Cardiac septum (tissue), 1 donor: ENCODE measurements around the gene DCUN1D2. TPM values are rescaled to one million over a fixed set of nuclear protein-coding genes. Genes with fewer than 3 reads are reported as not detected.
"Not testable (repeated sequence)": the region's sequence is repeated elsewhere in the genome, so short reads cannot be mapped to it uniquely, and the experiment has no call there.

ENCODE experiments used
- DNase-seq: peaks from one replicate; pipeline ENCODE4 v3.0.0-alpha.2; 2020; ENCODE audit warnings: low spot score
- intact Hi-C: fragments of 100-400 bp; cut with DNase I; formaldehyde crosslinking; loops from one replicate; pipeline ENCODE4 v1.14.0; 2022
- total RNA-seq: library from RNA; stranded (reverse); fragmentation: NEBNext Ultra II Directional; extraction: Animal tissue kit (Norgen Biotek cat#: 25700); gene quantifications from one replicate; pipeline ENCODE4 v1.2.1, GENCODE V29; 2021
- donor health status: DM: no; HTN: no; CAD: no.

Gene DCUN1D2
- total RNA-seq, 1 donor from 2014 or later: 134 TPM

DNA sequence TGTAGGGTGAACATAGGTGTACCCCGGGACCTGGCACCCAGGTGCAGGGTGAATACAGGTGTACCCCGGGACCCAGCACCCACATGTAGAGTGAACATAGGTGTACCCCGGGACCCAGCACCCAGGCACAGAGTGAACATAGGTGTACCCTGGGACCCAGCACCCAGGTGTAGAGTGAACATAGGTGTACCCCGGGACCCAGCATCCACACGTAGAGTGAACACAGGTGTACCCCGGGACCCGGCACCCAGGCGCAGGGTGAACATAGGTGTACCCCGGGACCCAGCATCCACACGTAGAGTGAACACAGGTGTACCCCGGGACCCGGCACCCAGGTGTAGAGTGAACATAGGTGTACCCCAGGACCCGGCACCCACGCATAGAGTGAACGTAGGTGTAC is 54.6 kb downstream of the DCUN1D2 start:
- intact Hi-C loops, DNase-seq: not testable (repeated sequence)

GRCh38 chr13:113433391-113433916 is 57.1 kb downstream of the DCUN1D2 start:
- no peak for DNase-seq
- intact Hi-C loops: no loop called here

DNA sequence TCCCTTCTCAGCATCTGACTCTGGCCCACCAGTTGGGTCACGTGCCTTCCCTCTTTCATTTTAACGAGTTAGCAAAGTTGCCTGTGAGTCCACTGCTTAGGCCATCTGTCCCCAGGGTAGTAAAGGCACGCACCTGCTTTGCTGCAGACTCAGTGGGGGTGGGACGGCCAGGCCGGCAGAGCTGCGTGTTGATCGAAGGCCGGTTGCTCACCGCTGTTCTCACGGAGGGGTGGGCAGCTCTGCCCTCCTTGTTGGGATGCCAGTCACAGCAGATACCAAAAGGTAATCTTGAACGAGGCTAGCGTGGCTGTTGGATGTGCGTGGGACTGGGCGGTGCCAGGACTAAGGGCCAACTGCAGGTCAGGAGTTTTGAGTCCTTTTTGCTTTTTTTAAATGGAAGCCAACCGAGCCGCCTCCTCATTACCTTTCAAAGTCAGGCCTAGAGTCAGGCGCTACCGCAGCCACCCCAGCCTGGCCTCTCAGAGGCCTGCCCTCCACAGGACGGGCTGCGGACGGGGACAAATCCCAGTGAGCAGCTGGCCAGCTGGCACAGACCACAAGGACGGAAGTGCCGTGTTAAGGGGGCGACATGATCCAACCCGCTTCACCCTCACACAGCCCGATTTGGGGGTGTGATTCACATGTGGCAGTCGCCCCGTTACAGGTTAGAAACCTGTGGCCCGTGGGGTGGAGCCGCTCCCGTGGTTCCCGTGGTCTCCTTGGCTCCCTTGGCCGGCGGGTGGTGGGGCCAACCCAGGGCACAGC is 57.8 kb downstream of the DCUN1D2 start:
- intact Hi-C loops: no loop called here
- no peak for DNase-seq

GRCh38 chr13:113431171-113431570 is 59.3 kb downstream of the DCUN1D2 start:
- no peak for DNase-seq
- intact Hi-C loops: no loop called here

DNA sequence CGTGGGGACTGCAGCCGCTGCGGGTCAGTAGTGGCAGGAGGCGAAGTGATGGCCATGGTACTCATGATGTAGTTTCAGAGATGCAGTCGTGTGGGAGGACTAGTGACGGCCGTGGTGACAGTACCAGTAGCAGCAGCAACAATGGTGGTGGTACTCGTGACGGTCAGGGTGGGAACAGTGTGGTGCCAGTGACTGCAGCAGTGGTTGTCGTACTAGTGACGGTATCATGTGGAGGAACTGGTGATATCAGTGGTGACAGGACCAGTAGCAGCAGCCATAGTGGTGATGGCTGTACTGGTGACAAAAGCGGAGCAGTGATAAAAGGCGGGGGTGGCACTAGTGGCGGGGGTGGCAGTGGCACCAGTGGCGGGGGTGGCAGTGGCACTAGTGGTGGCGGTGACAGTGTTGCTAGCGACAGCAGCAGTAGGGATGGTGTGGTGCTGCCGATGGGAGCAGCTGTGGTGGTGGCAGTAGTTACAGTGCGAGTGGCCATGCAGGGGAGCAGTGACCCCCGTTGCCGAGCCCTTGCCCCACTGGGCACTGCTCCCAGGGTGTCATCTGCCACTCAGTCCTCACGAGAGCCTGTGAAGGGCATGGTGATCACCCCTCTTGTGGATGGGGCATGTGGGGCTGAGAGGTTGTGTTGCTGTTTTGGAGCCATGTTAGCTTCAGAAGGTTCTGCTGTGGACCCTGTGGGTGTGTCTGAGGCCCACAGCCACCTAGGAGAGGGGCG is 60.0 kb downstream of the DCUN1D2 start:
- intact Hi-C loops: no loop called here

GRCh38 chr13:113429608-113429985 is 60.9 kb downstream of the DCUN1D2 start:
- DNase-seq: no peak
- intact Hi-C loops: no loop called here

More for the DNA sequence above, 60.0 kb downstream of the DCUN1D2 start:
- no peak for DNase-seq

DNA sequence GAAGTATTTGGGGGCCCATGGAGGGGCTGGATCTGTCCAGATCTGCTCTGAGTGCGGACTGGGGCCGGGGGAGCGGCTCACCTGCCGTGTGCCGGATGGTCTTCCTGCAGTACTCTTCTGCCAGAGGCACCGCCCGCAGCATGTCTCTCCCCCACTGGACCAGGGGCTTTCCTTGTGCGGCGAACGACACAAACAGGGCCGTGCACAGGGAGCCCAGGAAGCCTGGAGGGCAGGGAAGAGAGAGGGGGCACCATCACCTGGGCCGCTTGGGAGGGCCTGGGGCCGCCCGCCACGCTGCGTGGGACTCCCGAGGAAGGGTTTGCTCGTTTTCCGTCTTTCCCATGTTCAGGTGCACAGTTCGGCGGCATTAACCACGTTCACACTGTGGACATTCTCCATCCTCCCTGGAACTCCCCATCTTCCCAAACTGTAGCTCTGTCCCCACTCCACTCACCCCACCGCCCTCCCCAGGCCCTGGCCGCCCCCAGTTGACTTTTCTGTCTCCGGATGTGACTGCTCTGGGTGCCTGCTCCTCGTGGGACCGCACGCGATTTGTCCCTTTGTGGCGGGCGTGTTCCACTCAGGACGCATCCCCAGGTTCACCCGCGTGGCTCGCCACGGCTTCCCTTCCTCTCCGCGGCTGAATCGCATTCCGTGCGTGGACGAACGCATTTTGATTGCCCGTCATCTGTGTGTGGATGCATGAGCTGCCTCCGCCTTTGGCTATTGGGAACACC is 61.5 kb downstream of the DCUN1D2 start:
- intact Hi-C loops: no loop called here
- no peak for DNase-seq

DNA sequence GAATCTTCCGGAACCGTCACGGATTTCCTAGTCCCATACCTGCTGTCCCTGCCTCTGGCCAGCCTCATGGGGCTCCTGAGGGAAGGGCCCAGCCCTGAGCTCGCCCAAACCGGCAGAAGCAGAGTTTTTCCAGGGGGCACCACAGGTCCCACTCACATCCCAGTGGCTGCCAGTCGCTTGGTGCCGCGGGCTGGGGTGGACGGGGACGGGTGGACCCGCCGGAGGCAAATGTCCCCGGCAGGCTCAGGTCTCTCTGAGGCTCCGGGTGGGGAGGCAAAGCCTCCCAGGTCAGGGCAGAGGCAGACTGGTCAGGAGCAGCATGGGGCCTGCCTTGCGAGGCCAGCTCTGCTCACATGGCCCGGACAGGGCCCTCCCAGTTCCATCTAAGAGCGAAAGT is 62.0 kb downstream of the DCUN1D2 start:
- intact Hi-C loops: no loop called here
- DNase-seq: no peak

GRCh38 chr13:113427562-113428468 is 62.7 kb downstream of the DCUN1D2 start:
- DNase-seq: no peak
- intact Hi-C loops: no loop called here

DNA sequence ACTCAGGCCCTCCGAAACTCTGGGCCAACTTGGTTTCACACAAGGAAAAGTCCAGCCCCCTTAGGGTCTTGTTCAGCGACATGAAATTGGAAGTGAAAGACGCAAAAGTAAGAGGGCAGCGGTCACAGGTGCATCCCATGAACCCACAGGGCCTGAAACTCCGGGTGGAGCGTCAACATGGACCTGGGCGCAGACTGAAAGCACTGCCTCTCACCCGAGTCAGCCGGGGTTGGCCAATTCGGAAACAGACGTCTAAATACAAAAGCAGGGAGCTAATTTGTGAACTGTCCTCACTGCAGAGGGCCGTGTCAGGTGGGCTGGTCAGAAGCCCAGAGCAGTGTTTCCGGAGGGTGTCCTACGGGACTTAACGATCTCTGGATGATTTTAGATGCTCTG is 63.9 kb downstream of the DCUN1D2 start:
- DNase-seq: no peak
- intact Hi-C loops: no loop called here

DNA sequence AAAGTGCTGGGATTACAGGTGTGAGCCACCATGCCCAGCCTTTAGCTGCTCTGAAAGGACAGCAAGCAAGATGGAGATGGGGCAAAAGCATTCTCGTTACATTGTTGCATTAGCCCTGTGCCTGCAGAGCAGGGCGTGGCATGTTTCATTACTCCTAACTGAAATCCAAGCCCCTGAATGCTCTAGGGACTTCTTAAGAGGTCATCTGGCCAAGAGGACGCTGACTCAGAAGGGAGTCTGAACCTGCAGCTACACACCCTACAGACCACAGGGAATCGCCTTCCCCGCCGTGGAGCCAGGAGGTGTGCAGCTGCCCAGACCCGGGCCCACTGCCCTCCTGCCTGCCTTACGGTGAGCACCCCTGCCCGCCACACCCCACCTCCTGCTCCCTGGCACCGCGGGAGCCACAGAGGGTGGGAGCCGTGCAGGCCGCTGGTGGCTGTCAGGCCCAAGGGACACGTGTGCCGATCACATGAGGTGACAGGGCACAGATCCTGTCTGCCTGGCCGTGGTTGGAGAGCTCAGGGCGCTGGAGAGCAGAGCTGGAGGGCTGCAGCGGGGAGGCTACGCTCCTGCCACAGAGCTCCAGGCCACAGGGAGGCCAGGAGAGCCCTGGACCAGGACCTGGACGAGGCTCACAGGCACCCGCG is 64.4 kb downstream of the DCUN1D2 start:
- no peak for DNase-seq
- intact Hi-C loops: no loop called here

DNA sequence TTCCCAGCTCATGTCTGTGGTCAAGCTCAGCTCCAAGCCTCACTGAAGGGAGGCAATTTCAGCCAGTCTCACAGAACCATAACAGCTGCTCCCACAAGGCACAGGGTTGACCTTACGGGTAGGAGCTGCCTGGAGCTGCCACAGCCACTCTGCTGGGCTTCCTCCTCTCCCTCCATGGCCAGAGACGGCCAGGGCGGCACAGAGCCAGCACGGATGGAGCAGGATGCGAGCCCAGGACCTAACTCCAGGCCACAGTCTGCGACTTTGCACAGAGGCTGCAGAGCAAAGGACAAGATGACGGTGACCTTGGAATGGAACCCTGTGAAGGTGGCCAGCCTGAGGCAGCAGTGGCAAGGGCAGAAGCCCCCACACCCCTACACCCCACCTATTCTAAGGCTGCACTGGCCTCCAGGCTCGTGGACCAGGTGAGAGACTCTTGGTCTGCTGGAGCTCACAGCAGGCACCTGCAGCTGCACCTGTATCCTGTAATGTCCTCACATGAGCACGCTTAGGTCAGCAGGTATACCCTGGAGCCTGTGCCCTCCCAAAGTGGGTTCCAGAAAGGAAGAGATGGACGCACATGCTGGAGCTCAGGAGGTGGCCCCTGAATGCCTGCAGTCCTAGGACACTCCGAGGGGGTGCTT is 66.9 kb downstream of the DCUN1D2 start:
- no peak for DNase-seq
- intact Hi-C loops: no loop called here

DNA sequence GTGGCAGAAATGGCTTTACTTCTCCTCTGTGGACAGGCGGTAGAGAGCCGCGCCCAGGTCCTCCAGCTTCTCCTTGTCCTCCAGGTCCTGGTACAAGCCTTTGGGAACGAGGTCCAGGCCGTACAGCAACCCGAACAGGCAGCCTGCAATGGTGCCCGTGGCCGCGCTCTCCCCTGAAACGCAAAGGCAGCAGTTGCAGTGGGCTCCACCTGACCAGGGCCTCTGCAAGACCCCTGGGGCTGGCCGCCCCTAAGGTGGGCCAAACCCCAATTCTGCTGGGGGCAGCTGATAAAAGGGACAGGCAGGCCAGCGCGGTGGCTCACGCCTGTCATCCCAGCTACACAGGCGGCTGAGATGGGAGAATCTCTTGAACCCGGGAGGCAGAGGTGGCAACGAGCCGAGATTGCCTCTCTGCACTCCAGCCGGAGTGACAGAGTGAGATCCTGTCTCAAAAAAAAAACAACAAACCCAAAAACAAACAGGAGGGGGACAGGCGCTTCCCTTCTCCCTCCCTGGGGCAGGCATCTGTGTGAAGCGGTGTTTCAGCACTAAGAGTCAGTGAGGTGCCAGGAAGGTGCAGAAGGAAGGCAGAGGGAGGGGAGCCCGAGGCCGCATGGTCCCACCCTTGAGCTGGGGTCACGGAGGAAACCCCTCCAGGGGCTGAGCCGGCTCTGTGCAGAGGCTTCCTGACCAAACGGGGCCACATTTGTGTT is 67.5 kb downstream of the DCUN1D2 start:
- intact Hi-C loops: no loop called here
- no peak for DNase-seq

DNA sequence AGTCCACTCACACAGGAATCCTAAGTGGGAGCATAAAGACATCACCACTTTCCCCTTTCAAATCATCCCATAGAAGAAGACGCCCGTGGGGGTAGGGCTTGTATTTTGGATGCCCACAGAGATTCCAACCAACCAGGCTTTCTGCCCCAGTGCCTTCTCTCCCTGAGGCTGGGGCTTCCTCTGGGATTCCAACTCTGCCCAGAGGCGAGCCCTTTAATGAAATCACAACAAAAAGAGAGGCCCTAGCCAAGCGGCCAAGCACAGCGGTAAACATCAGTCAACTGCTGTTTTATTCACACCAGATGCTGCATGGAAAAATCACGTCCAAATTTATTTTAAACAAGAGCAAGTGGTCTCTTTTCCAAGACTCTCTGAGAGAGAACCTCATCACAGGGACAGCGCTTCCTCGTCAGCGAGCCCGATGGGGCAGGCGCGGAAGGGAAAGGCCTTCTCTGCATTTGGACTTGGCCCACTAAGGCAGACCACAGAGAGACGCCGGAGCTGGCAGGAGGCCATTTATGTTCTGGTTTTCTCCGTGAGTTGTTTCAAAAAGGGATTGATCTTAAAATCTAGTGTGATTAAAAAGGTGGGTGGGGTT is 68.7 kb downstream of the DCUN1D2 start:
- DNase-seq: no peak
- intact Hi-C loops: no loop called here

GRCh38 chr13:113420833-113421600 is 69.5 kb downstream of the DCUN1D2 start:
- intact Hi-C loops: no loop called here
- DNase-seq: no peak

GRCh38 chr13:113420232-113420631 is 70.3 kb downstream of the DCUN1D2 start:
- intact Hi-C loops: no loop called here
- DNase-seq: no peak
